Stimulated activated memory B cell treated with anti-CD40 and anti-IgM and Interleukin-4, amounts not matched to agents 10 μg/mL and 1 μg/mL and 100 μg/mL, for 72 hours (primary cell): ENCODE measurements around the gene HMGA1.
A peak's percentile ranks its signal among the peaks of the same experiment; 100 is the strongest.

ENCODE experiments used
- ATAC-seq: fragments of 150-1000 bp; cut with Tn5 transposase; 2 replicates; pipeline ENCODE4 v1.10.0; 2021
- H3K27ac Mint-ChIP-seq: one replicate; pipeline ENCODE4 v1.8.0; 2022; ENCODE audit warnings: mild to moderate bottlenecking, mixed read lengths
- H3K27me3 Mint-ChIP-seq: one replicate; pipeline ENCODE4 v1.8.0; 2022; ENCODE audit warnings: mixed read lengths
- H3K36me3 Mint-ChIP-seq: one replicate; pipeline ENCODE4 v1.8.0; 2022; ENCODE audit warnings: mixed read lengths
- H3K4me1 Mint-ChIP-seq: one replicate; pipeline ENCODE4 v1.8.0; 2022; ENCODE audit warnings: mixed read lengths
- H3K4me3 Mint-ChIP-seq: one replicate; pipeline ENCODE4 v1.8.0; 2022; ENCODE audit warnings: mild to moderate bottlenecking, moderate library complexity, mixed read lengths
- H3K9me3 Mint-ChIP-seq: one replicate; pipeline ENCODE4 v1.8.0; 2022; ENCODE audit warnings: mixed read lengths

The HMGA1 gene, protein sequence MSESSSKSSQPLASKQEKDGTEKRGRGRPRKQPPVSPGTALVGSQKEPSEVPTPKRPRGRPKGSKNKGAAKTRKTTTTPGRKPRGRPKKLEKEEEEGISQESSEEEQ

DNA sequence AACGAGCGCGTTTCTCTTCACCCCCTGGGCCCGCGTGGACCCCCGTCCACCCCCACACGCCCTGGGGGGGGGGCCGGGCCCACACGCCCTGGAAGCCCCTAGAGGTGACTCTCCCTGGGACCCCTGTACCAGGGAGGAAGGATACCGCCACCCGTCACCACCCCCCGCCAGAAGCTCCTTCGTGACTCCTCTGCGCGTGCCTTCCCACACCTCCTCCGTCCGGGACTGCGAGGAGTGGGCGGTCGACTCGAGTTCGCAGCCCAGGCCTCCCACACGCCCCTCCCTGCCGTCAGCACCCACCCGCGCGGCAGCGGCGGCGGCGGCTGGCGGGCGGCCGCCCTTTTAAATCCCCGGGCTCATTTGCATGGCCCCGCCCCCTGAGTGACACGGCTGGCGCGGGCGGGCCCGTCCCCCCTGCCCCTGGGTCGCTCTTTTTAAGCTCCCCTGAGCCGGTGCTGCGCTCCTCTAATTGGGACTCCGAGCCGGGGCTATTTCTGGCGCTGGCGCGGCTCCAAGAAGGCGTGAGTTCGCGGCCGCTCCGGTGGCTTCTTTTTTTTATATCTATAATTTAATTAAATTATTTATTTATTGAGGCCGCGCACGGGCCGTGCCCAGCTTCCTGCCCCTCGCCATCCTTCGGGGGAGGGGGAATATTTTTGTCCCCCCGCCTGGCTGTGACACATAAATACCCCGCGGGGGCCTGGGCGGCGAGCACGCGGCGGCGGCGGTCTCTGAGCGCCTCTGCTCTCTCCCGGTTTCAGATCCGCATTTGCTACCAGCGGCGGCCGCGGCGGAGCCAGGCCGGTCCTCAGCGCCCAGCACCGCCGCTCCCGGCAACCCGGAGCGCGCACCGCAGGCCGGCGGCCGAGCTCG, at the start of gene HMGA1:
HMGA1 (plus strand) TSS at position 431 of the 873 bp plus-strand sequence. CDS start 3,908 bp downstream, outside the sequence.
- Mint-ChIP-seq H3K9me3 (no peaks in the 10 kb centered on the region), H3K4me1 (peaks cover 52% of the 10 kb centered on the region), H3K27ac (peak within 1 kb of the TSS; percentile 98), H3K36me3 (peaks cover 17% of the 10 kb centered on the region), H3K4me3 (peak within 1 kb of the TSS; percentile 91), H3K27me3 (no peaks in the 10 kb centered on the region)
- peak; percentile 88 for ATAC-seq

DNA sequence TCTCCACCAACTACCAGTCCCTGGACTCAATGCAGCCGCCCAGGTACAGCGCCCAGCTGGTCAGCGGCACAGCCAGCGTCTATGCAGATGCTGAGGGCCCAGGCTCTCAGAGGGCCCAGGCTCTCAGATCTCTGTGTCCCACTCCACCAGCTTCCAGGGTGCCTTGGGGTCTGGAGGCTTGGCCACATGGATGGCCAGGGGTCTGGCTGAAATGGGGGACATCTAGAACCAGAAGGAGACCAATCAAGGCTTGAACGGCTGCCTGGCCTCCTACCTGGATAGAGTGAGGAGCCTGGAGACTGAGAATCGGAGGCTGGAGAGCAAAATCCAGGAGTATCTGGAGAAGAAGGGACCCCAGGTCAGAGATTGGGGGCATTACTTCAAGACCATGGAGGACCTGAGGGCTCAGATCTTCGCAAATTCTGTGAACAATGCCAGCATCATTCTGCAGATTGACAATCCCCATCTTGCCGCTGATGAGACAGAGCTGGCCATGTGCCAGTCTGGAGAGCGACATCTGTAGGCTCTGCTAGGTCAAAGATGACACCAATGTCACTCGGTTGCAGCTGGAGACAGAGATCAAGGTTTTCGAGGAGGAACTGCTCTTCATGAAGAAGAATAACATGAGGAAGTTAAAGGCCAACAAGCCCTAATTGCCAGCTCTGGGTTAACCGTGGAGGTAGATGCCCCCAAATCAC, 46.7 kb upstream of the HMGA1 start:
- no peaks in the 10 kb centered on the region for H3K9me3 Mint-ChIP-seq
- H3K36me3 Mint-ChIP-seq, result no peaks in the 10 kb centered on the region
- peak; percentile 92 for ATAC-seq
- peak overlapping the region; percentile 72 for H3K27ac Mint-ChIP-seq
- peaks cover 15% of the 10 kb centered on the region for H3K4me1 Mint-ChIP-seq
- no peaks in the 10 kb centered on the region for H3K27me3 Mint-ChIP-seq
- H3K4me3 Mint-ChIP-seq, result no peak overlapping the region

DNA sequence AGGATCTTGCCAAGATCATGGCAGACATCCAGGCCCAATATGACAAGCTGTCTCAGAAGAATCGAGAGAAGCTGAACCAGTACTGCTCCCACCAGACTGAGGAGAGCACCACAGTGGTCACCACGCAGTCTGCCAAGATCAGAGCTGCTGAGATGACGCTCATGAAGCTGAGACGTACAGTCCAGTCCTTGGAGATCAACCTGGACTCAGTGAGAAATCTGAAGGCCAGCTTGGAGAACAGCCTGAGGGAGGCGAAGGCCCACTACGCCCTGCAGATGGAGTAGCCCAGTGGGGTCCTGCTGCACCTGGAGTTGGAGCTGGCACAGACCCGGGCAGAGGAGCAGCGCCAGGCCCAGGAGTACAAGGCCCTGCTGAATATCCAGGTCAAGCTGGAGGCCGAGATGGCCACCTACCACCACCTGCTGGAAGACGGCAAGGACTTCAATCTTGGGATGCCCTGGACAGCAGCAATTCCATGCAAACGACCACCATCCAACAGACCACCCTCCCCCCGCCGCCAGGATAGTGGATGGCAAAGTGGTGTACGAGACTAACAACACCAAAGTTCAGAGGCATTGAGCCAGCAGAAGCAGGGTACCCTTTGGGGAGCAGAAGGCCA, 46.1 kb upstream of the HMGA1 start:
- no peaks in the 10 kb centered on the region for H3K27me3 Mint-ChIP-seq
- no peaks in the 10 kb centered on the region for H3K9me3 Mint-ChIP-seq
- H3K27ac Mint-ChIP-seq, result peak overlapping the region; percentile 72
- H3K4me1 Mint-ChIP-seq, result peaks cover 15% of the 10 kb centered on the region
- H3K4me3 Mint-ChIP-seq, result no peak overlapping the region
- no peak for ATAC-seq
- H3K36me3 Mint-ChIP-seq, result no peaks in the 10 kb centered on the region

DNA sequence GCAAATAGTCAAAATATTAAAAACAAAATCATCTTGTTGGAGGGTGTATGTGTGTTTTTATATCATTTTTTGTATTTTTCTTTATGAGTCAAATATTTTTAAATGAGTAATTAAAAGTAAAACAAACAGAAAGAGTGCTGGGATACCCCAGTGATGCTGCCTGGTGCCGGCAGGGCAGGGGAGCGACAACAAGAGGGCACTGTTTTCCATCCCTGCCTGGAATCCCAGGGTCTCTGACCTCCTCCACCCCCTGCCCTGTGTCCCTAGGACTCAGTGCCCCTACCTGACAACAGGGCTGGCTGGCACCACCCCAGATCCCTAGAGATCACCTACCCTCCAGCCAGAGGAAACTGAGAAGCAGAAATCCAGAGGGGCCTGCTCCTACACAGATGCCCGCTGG, 41.9 kb upstream of the HMGA1 start:
- Mint-ChIP-seq H3K9me3 (no peaks in the 10 kb centered on the region), H3K27me3 (no peaks in the 10 kb centered on the region), H3K4me3 (no peak overlapping the region), H3K4me1 (peaks cover 21% of the 10 kb centered on the region), H3K36me3 (no peaks in the 10 kb centered on the region), H3K27ac (no peak overlapping the region)
- no peak for ATAC-seq

DNA sequence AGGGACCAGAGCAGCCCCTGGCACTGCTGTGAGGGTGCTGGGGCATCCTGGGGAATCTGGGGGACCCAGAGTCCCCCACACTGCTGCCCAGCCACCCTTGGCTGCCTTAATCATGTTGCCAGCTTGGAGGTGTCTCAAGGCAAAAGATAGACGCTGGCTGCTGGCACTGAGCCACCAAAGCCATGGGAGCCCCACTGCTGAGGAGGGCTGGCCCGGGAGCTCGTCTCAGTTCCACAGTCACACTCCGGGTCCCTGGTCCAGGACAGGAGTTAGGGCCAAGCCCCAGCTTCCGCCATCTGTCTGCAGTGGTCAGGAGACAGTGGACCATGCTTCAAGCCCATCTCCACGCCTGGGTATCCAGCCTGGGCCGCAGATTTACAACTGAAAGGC, 41.0 kb upstream of the HMGA1 start:
- H3K27me3 Mint-ChIP-seq, result no peaks in the 10 kb centered on the region
- H3K27ac Mint-ChIP-seq, result peak overlapping the region; percentile 74
- no peaks in the 10 kb centered on the region for H3K36me3 Mint-ChIP-seq
- H3K9me3 Mint-ChIP-seq, result no peaks in the 10 kb centered on the region
- peaks cover 11% of the 10 kb centered on the region for H3K4me1 Mint-ChIP-seq
- no peak for ATAC-seq
- no peak overlapping the region for H3K4me3 Mint-ChIP-seq

DNA sequence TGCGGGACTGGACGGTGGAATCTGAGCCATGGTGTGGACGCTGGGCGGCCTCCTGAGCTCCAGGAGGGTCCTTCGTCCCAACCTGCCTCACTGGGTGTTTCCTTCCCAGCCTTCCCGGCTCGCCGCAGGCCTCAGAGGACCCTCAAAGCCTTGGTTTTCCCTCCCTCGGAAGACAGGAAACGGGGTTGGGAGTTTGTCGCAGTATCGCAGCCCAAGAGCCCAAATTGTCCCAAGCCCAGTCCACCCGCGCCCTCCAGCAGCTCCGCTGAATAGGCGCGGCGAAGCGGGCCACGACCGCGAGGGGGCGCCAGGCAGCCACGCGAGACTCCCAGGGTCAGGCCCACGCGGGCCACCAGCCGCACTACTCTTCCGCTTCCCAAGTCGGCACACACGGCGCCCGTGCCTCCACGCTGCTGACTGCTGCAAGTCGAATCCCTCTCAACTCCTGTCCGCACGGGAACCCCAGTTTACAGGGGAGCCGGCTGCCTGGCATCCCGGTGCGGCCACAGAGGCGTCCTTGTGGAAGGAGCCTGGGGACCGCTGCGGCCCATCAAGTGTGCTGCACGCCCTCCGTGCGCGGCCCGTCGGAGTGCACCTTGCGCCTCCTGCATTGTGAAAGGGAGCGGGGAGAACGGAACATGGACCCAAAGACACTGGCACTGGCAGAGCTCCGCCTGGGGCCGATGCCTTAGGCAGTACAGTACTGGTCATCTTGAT, 40.4 kb upstream of the HMGA1 start:
- Mint-ChIP-seq H3K36me3 (no peaks in the 10 kb centered on the region), H3K27me3 (no peaks in the 10 kb centered on the region), H3K4me3 (peak overlapping the region; percentile 86), H3K4me1 (peaks cover 10% of the 10 kb centered on the region), H3K27ac (peak overlapping the region; percentile 74), H3K9me3 (no peaks in the 10 kb centered on the region)
- peak; percentile 96 for ATAC-seq

DNA sequence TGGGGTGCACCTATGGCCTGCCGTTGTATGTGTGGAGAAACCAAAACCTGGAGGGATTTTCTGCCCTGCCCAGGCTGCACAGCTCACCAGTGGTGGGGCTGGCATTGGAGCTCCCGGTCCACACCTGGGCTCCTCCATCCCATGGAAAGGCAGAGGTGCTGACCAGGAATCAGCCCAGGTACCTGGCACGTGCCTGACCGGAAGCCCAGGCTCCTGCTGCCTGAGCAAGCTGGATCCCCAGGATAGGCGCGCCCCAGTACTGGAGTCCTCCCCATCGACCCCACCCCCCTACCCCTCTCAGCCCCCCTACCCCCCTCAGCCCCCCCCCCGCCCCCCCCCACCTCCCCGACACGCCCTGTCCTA, 39.9 kb upstream of the HMGA1 start:
- H3K27ac Mint-ChIP-seq, result peak overlapping the region; percentile 74
- peaks cover 10% of the 10 kb centered on the region for H3K4me1 Mint-ChIP-seq
- no peaks in the 10 kb centered on the region for H3K27me3 Mint-ChIP-seq
- no peak for ATAC-seq
- H3K9me3 Mint-ChIP-seq, result no peaks in the 10 kb centered on the region
- H3K36me3 Mint-ChIP-seq, result no peaks in the 10 kb centered on the region
- H3K4me3 Mint-ChIP-seq, result peak overlapping the region; percentile 86

DNA sequence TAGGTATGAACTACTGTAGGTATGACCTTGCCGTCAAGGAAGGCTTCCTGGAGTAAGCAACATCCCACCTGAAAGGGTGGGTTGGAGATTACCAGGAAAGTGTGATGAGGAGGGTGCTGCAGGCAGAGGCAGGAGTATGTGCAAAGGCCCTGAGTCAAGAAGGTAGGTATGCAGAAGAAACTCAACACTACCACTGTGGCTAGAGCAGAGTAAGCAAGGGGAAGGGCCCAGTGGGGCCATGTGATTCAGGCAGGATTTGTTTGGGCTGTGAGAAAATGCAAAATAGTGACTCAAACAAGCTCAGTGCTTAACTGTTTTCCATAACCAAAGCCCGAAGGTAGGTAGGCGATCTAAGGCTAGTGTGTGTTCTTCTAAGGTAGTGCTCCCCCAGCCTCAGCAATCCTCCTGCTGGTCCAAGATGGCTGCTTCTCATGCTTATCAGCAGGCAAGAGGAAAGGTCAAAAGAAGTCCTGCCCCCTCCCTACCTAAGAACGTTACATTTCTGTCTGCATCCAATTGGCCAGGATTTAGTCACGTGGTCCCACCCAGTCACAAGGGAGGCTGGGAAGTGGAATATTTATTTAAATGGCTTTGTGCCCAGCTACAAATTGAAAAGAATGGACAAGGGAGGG, 36.2 kb upstream of the HMGA1 start:
- H3K4me3 Mint-ChIP-seq, result no peak overlapping the region
- H3K4me1 Mint-ChIP-seq, result peaks cover 10% of the 10 kb centered on the region
- H3K9me3 Mint-ChIP-seq, result no peaks in the 10 kb centered on the region
- no peak overlapping the region for H3K27ac Mint-ChIP-seq
- no peaks in the 10 kb centered on the region for H3K27me3 Mint-ChIP-seq
- H3K36me3 Mint-ChIP-seq, result no peaks in the 10 kb centered on the region
- ATAC-seq, result no peak

DNA sequence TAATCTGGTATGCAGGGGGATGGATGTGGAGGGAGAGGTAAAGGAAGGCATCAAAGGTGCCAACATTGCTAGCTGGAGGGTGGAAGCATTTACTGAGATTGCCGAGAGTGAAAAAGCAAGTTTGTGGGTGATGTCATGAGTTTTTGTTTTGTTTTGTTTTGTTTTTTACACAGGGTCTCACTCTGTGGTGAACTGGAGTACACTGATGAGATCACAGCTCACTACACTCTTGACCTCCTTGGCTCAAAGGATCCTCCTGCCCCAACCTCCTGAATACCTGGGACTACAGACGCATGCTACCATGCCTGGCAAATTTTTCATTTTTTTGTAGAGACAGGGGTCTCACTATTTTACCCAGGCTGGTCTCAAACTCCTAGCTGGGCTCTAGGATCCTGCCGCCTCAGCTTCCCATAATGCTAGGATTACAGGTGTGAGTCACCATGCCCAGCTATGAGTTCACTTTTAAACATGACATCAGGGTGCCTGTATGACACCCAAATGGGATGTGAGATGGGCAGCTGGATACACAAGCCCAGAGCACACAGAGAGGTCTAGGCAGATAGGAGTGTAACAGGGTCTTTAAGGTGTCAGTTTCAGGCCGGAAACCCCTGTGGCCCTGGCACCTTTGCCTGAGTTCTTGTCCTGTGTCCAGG, 35.1 kb upstream of the HMGA1 start:
- no peak overlapping the region for H3K27ac Mint-ChIP-seq
- peaks cover 3% of the 10 kb centered on the region for H3K4me1 Mint-ChIP-seq
- H3K36me3 Mint-ChIP-seq, result no peaks in the 10 kb centered on the region
- no peaks in the 10 kb centered on the region for H3K9me3 Mint-ChIP-seq
- no peak overlapping the region for H3K4me3 Mint-ChIP-seq
- H3K27me3 Mint-ChIP-seq, result no peaks in the 10 kb centered on the region
- ATAC-seq, result no peak

DNA sequence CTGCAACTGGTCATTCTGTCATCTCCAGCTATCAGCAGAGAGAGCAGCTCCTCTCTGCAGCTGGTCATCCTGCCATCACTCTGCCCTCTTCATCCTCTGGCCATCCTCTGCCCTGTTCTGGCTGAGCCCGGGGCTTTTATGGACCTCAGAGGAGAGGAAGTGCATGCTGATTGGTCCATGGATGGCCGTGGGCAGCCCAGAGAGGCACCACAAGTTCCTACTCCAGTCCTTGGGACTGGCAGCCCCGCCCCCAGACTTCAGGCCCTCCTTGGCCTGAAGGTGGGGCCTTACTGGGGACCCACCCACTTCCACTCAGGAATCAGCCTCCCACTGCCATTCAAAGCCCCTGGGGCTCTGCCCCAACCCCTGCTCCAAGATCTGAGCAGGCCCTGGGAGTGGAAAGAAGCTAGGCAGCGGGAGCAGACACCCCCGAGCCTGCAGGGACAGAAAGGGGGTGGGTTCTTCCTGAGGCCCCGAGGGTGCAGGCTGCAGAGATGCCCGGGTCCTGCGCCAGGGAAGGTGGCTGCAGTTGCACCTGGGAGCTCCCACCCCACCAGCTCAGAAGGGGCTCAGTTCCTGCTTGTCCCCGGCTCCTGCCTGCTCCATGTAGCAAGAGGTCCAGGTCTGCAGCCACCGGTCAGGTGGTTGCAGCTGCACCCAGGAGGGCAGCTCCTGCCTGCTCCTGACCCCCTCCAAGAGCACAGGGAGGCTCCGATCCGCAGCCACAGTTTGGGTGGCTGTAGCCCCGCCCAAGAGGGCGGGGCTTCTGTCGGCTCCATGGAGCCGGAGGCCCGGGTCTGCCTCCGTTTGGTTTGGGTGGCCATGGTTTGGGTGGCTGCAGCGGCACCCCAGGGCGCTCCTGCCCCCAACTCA, 34.1 kb upstream of the HMGA1 start:
- no peaks in the 10 kb centered on the region for H3K36me3 Mint-ChIP-seq
- H3K27ac Mint-ChIP-seq, result no peak overlapping the region
- H3K27me3 Mint-ChIP-seq, result no peaks in the 10 kb centered on the region
- no peak overlapping the region for H3K4me3 Mint-ChIP-seq
- no peaks in the 10 kb centered on the region for H3K4me1 Mint-ChIP-seq
- no peaks in the 10 kb centered on the region for H3K9me3 Mint-ChIP-seq
- ATAC-seq, result no peak

DNA sequence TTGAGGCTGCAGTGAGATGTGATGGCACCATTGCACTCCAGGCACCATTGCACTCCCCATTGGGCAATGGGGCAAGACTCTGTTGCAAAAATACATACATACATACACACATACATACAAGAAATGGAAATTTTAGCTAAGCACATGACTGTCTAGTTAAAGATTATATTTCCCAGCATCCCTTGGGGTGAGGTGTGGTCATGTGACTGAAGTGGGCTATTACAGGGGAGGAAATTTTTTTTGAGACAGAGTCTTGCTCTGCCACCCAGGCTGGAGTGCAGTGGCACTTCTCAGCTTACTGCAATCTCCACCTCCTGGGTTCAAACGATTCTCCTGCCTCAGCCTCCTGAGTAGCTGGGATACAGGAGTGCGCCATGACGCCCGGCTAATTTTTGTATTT, 32.0 kb upstream of the HMGA1 start:
- no peak for ATAC-seq
- Mint-ChIP-seq H3K9me3 (no peaks in the 10 kb centered on the region), H3K27me3 (no peaks in the 10 kb centered on the region), H3K4me1 (no peaks in the 10 kb centered on the region), H3K4me3 (no peak overlapping the region), H3K36me3 (no peaks in the 10 kb centered on the region), H3K27ac (no peak overlapping the region)

DNA sequence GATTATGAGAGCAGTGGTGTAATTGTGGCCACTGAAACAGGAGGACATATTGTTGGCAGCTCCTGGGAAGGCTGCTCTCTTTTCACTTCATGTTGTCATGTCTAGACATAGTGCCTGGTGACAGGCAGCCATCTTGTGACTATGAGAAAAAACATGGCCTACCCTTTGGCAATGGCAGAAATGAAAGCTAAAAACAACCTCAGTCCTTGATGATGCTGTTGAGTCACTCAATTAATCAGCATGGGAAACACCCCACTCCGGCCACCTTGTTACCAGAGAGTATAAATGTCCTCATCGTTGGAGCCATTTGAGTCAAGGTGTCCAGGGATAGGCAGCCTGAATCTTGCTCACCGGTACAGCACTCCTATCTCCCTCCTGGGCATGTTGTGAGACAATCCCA, 31.2 kb upstream of the HMGA1 start:
- ATAC-seq, result no peak
- Mint-ChIP-seq H3K36me3 (no peaks in the 10 kb centered on the region), H3K27me3 (no peaks in the 10 kb centered on the region), H3K4me3 (no peak overlapping the region), H3K27ac (no peak overlapping the region), H3K4me1 (no peaks in the 10 kb centered on the region), H3K9me3 (no peaks in the 10 kb centered on the region)

DNA sequence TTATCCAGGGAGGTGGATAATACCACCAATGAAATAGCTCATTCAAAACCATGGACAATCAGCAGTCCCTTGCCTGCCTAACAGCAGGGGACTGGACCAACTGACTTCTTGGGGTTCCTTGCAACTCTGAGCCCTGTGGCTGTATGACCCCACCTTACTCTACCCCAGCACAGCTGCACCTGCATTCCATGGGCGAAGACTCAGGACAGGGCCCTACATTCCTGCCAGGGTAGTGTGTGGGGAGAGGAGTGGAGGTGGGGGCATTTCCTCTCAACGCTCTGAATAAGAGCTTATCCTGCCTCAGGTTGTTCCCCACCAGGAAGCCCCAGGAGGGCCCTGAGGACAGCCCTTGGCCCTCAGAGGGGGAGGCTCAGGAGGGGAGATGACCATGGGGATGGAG, 30.8 kb upstream of the HMGA1 start:
- Mint-ChIP-seq H3K4me1 (no peaks in the 10 kb centered on the region), H3K36me3 (no peaks in the 10 kb centered on the region), H3K9me3 (no peaks in the 10 kb centered on the region), H3K4me3 (no peak overlapping the region), H3K27me3 (no peaks in the 10 kb centered on the region), H3K27ac (no peak overlapping the region)
- no peak for ATAC-seq
